VCaP (cell line): ENCODE measurements around the gene COPZ2.

ENCODE experiments used
- H3K27ac ChIP-seq: fragments of 450-650 bp; 2 replicates; pipeline ENCODE4 v1.5.1; 2017
- CTCF ChIP-seq: fragments of 450-650 bp; conservative IDR thresholded peaks from 2 replicates; pipeline ENCODE4 v1.5.1; 2017; ENCODE audit warnings: mild to moderate bottlenecking, moderate library complexity

Gene COPZ2

GRCh38 chr17:48047741-48048383, 10.3 kb upstream of the COPZ2 start, which contains the start of gene NFE2L1:
NFE2L1 (plus strand) TSS chr17:48048359; CDS start chr17:48051119, 2,760 bp downstream.
- H3K27ac ChIP-seq, result peak within 1 kb of the TSS; percentile 98
- no peak for TF ChIP-seq CTCF

- peak overlapping the region; percentile 98 for H3K27ac ChIP-seq
- no peak for TF ChIP-seq CTCF
These were observed 9.6 kb upstream of the COPZ2 start for GRCh38 chr17:48047113-48047740.

GRCh38 chr17:48046296-48046695, 8.7 kb upstream of the COPZ2 start:
- no peak for TF ChIP-seq CTCF
- H3K27ac ChIP-seq, result no peak overlapping the region

GRCh38 chr17:48045316-48046001, 7.9 kb upstream of the COPZ2 start:
- no peak for TF ChIP-seq CTCF
- no peak overlapping the region for H3K27ac ChIP-seq

GRCh38 chr17:48044851-48045250, 7.3 kb upstream of the COPZ2 start:
- TF ChIP-seq CTCF, result no peak
- H3K27ac ChIP-seq, result no peak overlapping the region

- no peak for TF ChIP-seq CTCF
- no peak overlapping the region for H3K27ac ChIP-seq
These were observed 5.6 kb upstream of the COPZ2 start for GRCh38 chr17:48043176-48043575.

- no peak overlapping the region for H3K27ac ChIP-seq
- no peak for TF ChIP-seq CTCF
These were observed 1.1 kb upstream of the COPZ2 start for GRCh38 chr17:48038687-48039086.
